HG03025 (cell line): ENCODE measurements around the gene KIF21B.

Source experiments
- ATAC-seq: cut with Tn5 transposase; IDR thresholded peaks from one replicate; pipeline ENCODE4 v1.9.1; 2021; ENCODE audit warnings: mild to moderate bottlenecking, moderate library complexity; ENCODE audit not compliant: unreplicated experiment, low FRiP score

Gene KIF21B

GRCh38 chr1:201049248-201049831 is 25.8 kb upstream of the KIF21B start:
- ATAC-seq, result no peak

GRCh38 chr1:201048521-201048920 is 25.0 kb upstream of the KIF21B start:
- ATAC-seq, result no peak

DNA sequence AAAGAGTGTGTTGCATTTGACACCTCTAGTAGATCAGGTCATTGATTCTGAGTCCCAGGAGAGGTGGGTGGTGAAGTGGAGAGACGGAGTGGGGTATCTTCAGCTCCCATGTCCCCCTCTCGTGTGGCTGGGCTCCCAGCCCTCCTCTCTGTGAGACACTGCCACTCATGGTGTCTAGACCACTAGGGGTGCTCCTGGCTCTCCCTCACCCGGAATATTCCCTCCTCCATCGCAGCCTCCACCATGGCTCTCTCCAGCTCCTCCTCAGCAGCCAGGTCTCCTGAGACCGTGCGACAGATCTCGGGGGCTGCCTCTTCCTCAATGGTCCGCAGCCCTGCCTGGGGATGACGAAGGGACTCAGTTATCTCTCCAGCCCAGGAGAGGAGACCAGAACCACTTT is 20.6 kb upstream of the KIF21B start:
- ATAC-seq, result no peak

GRCh38 chr1:201042779-201043461 is 19.4 kb upstream of the KIF21B start:
- no peak for ATAC-seq

GRCh38 chr1:201041011-201041410 is 17.5 kb upstream of the KIF21B start:
- ATAC-seq, result no peak

DNA sequence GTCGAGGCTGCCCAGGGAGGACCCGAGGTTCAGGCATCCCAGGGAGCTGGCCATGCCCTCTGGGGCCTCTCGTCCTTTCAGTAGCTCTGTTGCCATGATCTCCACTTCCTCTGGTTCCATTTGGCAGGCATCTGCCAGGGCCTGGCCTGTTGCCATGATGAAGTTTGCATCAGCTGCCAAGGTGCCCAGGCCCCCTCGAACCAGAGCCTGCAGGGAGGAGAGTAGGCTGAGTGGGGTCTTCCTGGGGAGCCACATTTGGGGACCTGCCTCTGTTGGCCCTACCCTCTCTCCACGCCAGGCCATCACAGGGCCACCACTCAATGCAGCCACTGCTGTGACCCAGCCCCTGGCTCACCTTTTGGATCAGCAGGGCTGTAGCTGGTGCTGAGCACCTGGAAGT is 16.4 kb upstream of the KIF21B start:
- ATAC-seq, result no peak

DNA sequence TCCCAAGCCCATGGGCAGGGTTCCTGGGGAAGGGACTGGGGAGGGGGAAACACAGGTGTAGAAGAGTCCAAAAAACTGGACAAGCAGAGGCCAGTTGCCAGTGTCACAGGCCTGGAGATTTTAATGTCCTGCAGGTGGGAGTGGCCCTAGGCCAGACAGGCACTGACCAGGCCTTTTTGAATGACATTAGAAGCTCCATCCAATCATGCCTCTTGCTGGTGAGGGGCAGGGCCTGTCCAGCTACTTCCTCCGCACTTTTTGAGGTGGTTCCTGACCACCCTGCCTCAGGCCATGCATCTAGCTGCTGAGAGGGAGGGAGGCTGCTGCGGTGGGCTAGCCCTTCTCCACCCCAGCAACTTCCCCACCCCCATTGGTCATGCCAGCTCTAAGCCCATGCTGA is 15.9 kb upstream of the KIF21B start:
- no peak for ATAC-seq

DNA sequence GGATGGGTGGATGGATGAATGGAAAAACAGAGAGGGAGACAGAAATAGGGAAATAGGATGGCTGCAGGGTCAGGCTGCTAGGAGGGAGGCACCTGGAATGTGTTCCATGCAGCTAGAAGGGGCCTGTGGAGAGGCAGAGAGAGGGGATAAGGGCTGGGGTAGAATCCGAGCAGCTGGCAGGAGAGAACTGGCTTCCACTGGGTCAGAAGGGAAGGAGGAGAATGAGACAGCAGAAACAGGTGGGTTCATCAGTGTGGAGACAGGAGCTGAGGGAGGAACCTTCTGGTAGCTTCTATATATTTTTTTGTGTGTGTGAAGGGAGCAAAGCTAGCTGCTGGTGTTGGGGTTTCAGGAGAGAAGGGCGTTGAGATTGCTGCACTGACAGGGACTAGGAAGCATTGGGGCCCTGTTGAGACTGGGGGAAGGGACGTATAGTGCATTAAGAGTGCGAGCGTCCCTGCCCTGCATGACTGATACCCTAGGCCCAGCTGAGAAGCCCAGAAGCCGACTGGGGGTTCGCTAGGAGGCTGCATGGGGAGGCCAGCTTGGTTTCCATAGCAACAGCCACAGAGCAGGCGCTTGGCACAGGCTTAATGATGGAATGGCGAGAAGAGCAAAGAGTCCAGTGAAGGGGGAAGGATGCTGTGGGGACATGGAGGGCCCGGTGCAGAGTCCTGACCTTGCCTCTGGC is 14.8 kb upstream of the KIF21B start:
- ATAC-seq, result no peak

- ATAC-seq, result no peak
Measured at GRCh38 chr1:201036188-201036842, 12.8 kb upstream of the KIF21B start.

DNA sequence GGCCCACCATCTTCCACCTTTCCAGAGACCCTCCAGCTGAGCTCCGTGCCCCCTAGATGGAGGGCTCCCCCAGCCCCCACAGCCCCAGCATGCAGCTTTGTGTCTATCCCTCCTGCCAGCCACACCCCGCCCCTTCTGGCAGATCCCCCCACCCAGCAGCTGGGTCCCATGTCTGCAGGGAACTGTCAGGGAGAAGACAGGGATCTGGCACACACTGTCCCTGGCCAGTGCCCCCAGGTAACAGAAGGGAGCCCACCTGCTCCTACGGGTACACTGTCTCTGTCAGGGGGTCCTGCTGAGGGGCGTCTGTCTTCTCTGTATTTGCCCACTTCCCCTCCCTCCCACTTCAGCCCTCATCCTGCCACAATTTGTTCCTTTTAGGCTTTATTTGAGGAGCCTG is 11.2 kb upstream of the KIF21B start:
- no peak for ATAC-seq

GRCh38 chr1:201032408-201032807 is 8.9 kb upstream of the KIF21B start:
- no peak for ATAC-seq

GRCh38 chr1:201028461-201028889 is 5.0 kb upstream of the KIF21B start:
- ATAC-seq, result no peak

DNA sequence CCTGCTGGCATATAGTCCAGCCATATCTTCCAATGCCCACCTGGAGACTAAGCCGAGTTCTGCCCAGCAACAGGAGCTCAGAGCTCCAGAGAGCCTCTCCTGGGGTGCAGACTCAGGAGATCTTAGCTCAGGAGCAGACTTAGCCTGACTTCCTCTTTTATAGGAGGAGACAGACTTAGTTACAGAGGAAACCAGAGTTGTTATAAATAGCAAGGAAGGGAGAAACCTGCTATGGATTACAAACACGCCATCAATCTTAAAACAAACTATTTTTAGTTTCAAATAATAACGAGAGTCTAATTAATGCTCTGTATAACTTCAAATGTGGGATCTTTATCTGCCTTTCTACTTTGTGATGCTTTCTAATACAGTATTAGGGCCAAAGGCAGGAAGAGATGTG is 3.3 kb upstream of the KIF21B start:
- ATAC-seq, result no peak

GRCh38 chr1:201026234-201026633 is 2.7 kb upstream of the KIF21B start:
- ATAC-seq, result no peak

DNA sequence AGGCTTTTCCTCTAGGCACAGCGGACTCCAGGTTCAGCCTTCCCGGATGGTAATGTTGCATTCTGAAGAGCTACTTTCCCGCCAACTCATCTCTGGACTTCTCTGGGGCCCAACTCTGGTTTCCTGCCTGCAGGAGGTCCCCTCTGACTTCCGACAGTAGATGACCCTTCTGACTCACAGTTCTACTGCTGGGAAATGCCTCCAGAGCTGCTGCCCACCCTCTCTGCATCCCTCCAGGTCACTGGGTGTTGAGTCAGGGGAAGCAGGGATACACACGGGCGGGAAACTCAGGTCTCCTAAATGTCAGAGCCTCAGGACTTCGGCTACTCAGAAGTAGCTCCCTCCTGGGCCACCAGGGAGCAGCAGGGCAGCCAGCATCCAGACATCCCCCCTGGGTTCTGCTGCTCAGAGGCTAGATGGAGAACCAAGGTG is 2.1 kb upstream of the KIF21B start:
- no peak for ATAC-seq

- ATAC-seq, result no peak
Measured at GRCh38 chr1:201024625-201024998, 1.1 kb upstream of the KIF21B start.

- no peak for ATAC-seq
Measured at GRCh38 chr1:201023920-201024624, 558 bp upstream of the KIF21B start.

- no peak for ATAC-seq
Measured at GRCh38 chr1:201022820-201023516, 546 bp downstream of the KIF21B start.

DNA sequence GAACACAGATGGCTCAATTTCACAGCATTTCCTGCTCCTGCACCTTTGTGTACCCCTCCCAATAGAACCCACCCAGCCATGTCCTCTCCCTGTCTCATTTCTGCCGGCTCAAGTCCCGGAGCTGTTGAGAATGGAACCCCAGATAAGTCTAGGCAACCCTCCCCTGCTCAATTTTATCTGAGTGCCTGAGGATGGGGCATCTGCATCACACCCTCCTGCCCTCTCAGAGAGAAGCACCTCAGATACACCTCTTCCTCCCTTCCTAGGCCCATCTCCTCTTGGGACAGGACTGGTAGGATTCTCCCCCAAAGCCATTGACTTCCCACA is 1.1 kb downstream of the KIF21B start:
- no peak for ATAC-seq
